GM18520 (cell line): Measurements from ENCODE around the gene BRIP1.

Experiments used
- ATAC-seq: cut with Tn5 transposase; IDR thresholded peaks from one replicate; pipeline ENCODE4 v1.9.1; 2021; ENCODE audit not compliant: unreplicated experiment

The BRIP1 gene

GRCh38 chr17:61764846-61765245 is 98.5 kb downstream of the BRIP1 start:
- no peak for ATAC-seq

DNA sequence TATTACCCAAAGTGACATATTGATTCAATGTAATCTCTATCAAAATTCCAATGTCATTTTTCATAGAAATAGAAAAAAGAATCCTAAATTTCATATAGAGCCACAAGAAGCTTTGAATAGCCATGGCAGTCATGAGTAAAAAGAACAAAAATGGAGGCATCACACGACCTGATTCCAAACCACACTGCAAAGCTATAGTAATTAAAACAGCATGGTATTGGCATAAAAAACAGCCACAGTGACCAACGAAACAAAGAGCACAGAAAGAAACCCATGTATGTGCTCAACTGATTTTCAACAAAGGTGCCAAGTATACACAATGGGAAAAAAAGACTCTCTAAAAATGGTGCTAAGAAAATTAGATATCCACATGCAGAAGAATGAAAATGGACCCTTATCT is 101.5 kb downstream of the BRIP1 start:
- no peak for ATAC-seq

DNA sequence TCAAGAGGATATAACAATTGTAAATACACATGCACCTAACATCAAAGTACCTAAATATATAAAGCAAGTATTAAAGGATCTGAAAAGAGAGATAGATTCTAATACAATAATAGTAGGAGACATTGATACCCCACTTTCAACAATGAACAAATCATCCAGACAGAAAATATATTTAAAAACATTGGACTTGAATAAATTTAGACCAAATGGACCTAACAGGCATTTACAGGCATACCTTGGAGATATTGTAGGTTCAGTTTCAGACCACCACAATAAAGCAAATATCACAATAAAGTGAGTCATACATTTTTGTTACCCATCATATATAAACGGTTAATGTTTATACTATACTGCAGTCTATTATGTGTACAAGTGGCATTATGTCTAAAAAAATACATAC is 104.0 kb downstream of the BRIP1 start:
- no peak for ATAC-seq

DNA sequence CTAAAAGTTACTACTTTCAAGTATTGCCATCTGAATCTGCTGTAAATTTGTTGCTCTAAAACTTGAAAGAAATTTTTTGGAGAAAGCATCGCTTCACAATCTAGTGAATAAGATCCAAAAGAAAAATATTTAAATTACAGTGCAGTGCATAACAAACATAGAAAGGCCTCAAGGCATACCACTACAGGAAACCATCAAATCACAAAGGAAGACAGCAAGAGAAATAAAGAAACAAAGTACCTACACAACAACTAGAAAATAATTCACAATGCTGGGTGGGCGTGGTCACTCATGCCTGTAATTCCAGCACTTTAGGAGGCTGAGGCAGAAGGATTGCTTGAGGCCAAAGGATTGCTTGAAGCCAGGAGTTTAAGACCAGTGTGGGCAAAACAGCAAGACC is 104.9 kb downstream of the BRIP1 start:
- no peak for ATAC-seq

GRCh38 chr17:61757168-61757567 is 106.2 kb downstream of the BRIP1 start:
- no peak for ATAC-seq

- no peak for ATAC-seq
Observed at GRCh38 chr17:61756561-61756960, 106.8 kb downstream of the BRIP1 start.

GRCh38 chr17:61755668-61756067 is 107.7 kb downstream of the BRIP1 start:
- ATAC-seq, result no peak

DNA sequence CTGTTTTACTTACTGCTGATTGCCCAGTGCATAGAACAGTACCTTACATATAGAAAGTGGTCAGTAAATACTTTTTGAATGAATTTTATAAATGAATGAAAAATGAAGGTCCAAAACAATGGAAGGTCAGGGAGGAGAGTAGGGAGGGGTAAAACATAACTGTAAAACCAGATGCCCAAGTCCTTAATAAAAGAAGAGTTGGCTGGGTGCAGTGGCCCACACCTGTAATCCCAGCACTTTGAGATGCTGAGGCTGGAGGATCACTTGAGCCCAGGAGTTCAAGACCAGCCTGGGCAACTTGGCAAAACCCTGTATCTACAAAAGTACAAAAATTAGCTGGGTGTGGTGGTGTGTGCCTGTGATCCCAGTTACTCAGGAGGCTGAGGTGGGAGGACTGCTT is 108.2 kb downstream of the BRIP1 start:
- ATAC-seq, result no peak

GRCh38 chr17:61754124-61754523 is 109.2 kb downstream of the BRIP1 start:
- ATAC-seq, result no peak

DNA sequence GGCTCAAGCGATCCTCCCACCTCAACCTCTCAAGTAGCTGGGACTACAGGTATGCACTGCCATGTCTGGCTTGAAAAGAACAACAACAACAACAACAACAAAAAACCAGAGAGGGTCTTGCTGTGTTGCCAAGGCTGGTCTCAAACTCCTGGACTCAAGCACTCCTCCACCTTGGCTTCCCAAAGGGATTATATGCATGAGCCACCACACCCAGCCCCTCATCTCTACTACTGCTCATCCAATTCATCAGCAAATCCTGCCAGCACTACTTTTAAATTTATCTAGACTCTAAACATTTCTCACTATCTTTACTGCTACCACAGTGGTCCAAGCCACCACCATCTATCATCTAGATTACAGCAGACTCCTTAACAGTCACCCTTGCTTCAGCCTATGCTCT is 109.6 kb downstream of the BRIP1 start:
- ATAC-seq, result no peak

DNA sequence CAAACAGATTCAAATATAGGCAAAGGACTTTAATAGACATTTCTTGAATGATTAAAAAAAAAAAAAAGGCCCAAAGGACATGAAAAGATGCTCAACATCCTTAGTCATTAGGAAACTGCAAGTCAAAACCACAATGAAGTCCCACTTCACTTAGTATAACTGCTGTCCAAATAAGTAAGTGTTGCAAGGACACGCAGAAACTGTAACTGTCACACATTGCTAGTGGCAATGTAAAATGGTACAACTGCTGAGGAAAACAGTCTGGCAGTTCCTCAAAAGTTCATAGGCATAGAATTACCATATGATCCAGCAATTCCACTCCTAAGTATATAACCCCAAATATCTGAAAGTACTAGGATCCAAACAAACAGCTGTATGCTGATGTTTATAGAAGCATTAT is 112.7 kb downstream of the BRIP1 start:
- ATAC-seq, result peak; percentile 92

GRCh38 chr17:61749823-61750404 is 113.4 kb downstream of the BRIP1 start:
- no peak for ATAC-seq

- no peak for ATAC-seq
Observed at GRCh38 chr17:61746248-61746985, 116.9 kb downstream of the BRIP1 start.

DNA sequence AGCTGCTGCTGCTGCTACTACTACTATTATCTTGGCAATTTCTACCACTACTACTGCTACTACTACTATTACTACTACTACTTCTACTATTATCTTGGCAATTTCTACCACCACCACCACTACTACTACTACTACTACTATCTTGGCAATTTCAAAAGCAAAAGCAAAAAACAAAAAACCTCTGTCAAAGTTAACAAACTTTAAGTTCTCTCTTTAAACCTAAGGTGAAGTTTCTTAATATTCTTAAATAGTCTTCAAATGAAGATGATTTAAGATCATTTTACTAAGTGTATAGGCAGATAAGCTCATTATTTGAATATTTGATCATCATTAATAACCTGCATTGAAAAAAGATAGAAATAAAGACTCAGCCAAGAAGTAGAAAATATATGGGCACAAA is 118.5 kb downstream of the BRIP1 start:
- ATAC-seq, result no peak

DNA sequence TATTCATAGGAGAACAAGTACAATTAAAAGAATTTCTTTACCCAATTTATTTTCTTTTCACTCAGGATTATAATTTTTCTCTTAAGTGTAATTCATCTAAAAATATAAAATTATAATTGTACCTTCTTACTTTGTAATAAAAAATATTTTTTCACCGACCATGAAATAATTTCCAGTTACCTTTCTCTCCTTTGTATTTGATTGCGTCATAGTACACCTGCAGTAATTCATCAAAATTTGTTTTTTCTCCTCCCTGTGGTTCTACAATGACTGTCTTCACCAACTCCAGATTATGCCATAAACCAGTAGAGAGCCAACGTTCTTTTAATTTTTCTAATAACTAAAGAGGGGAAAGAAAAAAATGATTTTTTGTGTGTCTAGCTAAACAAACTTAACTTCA is 119.1 kb downstream of the BRIP1 start:
- ATAC-seq, result no peak

DNA sequence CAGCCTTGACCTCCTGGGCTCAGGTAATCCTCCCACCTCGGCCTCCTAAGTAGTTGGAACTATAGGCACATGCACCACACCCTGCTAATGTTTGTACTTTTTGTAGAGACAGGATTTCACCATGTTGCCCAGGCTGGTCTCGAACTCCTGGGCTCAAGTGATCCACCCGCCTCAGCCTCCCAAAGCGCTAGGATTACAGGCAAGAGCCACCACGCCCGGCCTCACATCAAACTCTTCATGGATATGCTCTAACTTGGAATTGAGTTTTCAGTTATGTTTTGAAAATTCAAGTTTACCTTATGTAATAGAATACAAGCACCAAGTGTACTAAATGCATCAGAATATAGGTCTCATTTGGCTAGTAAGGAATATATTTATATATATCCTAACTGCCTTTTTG is 119.6 kb downstream of the BRIP1 start:
- ATAC-seq, result no peak

DNA sequence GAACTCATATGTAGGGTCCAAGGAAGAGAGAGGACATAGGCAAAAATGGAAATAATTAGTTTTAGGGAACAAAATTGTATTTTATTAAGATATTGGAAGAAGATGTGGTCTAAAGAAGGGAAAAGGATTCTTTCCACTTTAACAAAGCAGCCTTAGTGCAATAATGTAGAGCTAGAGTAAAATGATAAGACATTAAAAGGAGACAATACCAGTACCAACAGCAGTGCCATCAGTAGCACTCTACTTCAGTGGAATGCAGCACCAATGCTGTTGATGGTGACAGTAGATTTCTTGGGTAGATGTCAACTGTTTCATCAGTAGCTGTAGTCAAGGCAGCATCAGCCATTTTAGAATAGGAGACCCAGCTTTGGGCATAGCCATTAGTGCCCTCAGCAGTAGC is 124.3 kb downstream of the BRIP1 start:
- no peak for ATAC-seq

GRCh38 chr17:61738249-61738648 is 125.1 kb downstream of the BRIP1 start:
- ATAC-seq, result no peak

- ATAC-seq, result no peak
Observed at GRCh38 chr17:61737820-61738219, 125.5 kb downstream of the BRIP1 start.

DNA sequence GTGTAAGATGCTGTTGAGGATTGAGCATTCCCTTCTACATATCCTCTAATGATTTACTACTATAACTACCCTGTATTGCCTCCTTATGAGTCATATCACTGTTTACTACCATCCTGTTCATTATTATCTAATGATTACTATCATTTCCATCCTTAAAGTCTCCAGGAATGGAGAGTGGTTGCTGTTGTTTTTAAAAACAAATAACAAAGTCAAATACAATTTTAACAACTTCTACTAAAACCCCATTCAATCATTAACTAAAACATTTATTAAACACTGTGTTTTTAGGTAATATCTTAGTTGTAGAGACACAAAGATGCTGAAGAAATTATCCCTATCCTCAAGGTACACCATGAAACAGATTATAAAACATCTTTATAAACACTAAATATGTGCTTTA is 126.9 kb downstream of the BRIP1 start:
- no peak for ATAC-seq

GRCh38 chr17:61735807-61736206 is 127.5 kb downstream of the BRIP1 start:
- ATAC-seq, result no peak

DNA sequence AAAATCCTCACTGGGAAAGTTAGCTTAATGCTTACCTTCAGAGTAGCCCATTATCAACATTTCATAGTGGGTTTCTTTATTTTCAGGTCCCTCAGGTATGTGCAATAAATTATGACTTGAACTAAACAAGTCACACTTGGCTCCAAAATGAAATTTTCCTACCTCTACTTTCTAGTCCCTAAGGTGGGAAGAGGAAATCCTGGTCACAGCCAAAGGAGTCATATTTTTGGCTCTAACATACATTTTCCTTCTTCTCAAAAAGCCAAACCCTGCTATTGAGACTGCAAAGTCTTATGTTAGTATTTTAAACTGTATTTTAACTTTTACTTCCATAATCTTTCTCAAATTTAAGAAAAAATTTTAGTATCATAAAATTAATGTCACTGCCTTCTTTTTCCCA is 128.9 kb downstream of the BRIP1 start:
- ATAC-seq, result no peak

GRCh38 chr17:61734012-61734411 is 129.3 kb downstream of the BRIP1 start:
- ATAC-seq, result no peak
